GM18870 (cell line): ENCODE results near the gene LRP1B.

Experiments used
- ATAC-seq: cut with Tn5 transposase; IDR thresholded peaks from one replicate; pipeline ENCODE4 v1.9.1; 2021; ENCODE audit warnings: moderate library complexity; ENCODE audit not compliant: unreplicated experiment

LRP1B gene

DNA sequence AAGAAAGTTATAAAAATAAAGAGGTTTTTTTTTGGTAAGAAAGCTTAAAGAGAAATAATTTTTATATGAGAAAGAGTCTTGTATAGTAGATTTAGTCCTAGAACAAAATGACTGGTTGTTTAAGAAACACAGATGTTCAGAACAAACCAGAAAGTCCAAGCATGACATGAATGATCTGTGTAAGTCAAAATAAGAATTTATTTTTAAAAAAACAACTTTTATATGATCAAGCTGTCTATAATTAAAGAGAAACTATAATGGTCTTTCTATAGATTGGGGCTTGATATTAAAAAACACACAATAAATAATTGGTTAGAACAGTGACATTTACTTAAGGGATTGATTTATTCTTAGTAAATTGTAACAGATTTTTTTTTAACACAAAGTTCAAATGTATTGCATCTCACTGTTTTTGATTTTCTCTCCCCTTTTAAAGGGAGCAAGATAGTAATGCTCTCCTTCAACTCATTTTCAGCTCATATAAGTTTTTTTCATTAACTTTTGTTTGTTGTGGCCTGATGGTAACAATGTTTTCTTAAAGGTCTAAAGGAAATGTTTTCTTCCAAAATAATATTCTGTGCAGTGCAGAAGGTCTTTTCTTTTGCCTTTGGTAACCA, 1256.8 kb downstream of the LRP1B start:
- no peak for ATAC-seq

DNA sequence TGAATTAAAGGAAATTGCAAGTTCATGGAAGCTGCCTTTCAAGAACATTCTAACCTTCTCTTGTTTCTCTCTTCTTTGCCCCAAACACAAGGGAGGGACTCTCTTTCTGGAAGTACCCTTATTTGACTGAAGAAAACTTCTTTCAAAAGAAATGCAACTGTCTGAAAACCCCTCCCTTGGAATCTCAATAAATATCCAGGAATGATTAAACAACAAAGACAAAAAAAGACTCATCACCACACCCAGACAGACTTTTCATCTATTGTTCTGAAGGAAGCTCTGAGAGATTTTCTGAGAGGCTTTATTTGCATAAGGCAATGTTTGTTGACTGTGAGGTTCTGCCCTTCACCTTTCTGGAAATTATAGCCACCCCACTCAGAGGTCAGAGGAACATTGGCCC, 1260.9 kb downstream of the LRP1B start:
- no peak for ATAC-seq

- ATAC-seq: no peak
Observed at GRCh38 chr2:140869107-140869506, 1261.7 kb downstream of the LRP1B start.

DNA sequence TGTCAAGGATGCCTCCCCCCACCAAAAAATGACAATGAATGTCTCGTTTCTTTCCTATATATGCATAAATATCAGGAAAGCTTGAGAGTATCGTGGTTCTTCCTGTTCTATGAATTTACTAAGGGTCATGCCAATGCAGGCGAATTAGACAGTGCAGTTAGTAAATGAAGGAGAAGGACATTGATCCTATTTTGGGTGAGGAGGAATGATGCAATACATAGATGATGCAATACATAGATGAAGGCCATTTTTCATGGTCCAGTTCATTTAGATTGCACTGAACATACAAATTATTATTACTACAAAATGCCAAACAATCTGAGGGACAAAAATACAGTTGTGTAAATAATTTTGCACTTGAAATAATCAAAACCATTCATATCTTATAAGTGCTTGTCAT, 1265.0 kb downstream of the LRP1B start:
- ATAC-seq: no peak

DNA sequence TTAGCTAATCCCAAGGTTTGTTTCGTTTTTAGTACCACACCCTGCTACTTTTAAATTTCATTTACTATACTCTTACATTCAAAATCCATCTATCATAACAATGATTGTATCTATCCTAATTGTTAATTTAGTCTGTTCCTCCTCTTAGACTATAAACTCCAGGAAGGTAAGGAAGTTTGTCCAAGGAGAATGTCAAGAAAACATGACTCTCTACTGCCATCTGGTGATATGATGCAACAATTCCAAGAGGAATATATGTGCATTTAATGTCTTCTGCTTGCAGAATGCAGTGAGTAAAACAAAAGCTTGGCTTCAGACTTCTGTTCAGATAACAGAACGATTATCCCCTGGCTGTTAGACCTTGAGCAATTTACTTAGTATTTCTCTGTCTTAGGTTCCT, 1267.1 kb downstream of the LRP1B start:
- peak; percentile 69 for ATAC-seq

DNA sequence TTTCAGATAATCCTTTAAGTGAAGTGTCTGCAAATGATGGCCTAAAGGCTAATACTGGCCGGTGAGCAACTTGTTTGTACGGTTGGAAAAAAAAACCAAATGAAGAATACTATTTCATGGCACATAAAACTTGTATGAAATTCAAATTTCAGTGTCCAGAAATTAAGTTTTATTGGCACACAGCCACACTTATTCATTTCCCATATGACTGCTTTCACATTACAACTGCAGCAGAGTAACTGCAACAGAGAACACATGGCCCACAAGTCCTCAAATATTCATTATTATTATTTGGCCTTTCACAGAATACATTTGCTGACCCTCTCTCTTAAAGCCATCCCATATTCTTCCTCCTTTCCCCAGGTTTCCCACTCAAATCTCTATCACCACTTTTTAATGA, 1268.6 kb downstream of the LRP1B start:
- ATAC-seq: no peak

- no peak for ATAC-seq
Observed at GRCh38 chr2:140861666-140862065, 1269.2 kb downstream of the LRP1B start.

GRCh38 chr2:140855471-140855870, 1275.3 kb downstream of the LRP1B start:
- no peak for ATAC-seq

DNA sequence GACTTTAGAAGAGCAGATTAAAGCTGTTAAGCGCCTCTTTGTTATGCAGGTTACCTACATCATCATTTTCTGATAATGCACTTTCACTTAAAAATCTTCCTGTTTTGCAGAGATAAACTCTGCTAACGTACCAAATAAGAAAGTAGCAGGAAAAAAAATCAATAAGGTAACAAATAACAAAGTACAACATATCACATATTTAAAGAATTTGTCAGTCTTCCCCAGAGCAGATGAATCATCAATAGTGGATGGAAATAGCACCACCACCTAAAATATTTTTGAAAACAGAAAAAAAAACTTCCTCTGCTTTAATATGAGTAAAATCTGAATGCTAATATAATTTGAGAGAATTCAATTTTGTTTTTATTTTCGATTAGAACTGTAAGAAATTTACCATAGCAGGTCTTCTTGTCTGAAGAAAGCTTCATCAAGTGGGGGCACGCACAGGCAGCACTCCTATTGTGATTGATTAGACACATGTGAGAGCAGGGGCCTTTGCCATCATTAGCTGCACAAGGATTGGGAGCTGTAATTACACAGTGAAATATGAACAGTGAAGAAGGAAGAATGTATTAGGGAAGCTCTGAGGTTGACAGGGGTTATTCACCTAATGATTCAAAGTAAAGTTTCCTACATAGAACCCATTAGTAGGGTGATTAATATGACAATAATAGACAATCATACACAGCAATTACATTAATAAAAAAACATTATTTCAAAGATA, 1279.4 kb downstream of the LRP1B start:
- no peak for ATAC-seq

- no peak for ATAC-seq
Observed at GRCh38 chr2:140843186-140843585, 1287.6 kb downstream of the LRP1B start.

- no peak for ATAC-seq
Observed at GRCh38 chr2:140842110-140842509, 1288.7 kb downstream of the LRP1B start.

DNA sequence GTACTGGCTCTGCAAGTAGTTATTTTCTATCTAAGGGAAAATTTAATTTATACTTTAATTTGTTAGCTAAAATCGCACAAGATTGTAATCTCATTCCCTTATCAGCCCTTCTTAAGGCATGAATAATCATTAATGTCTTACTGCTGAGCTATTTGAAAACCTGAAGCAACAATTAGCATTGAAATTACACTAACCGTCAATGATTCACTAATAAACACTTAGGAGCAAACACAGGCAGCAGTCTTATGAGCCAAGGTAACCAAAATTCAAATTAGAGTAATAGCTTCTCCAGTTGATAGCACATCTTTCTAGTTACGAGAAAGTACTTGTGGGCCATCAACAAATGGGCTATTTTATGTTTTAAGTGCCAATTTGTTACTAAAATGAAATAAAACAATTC, 1289.7 kb downstream of the LRP1B start:
- ATAC-seq: no peak

DNA sequence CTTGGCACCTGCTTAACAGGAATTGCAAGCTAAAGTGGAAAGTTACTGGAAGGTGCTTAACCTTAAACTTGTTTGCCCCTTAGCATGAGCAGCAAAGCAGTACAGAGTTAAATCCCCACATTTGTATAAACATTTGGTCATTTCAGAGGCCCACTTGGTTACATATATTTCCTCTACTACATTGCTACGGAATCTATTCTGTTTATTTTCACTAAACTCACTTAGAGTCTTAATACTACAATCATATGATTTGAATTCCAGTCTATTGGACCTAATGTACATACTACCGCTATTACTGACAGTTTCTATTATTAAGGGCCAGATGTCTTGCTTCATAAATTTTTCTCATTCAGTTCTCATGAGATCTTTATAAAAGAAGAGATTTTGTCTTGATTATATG, 1294.0 kb downstream of the LRP1B start:
- ATAC-seq: no peak

DNA sequence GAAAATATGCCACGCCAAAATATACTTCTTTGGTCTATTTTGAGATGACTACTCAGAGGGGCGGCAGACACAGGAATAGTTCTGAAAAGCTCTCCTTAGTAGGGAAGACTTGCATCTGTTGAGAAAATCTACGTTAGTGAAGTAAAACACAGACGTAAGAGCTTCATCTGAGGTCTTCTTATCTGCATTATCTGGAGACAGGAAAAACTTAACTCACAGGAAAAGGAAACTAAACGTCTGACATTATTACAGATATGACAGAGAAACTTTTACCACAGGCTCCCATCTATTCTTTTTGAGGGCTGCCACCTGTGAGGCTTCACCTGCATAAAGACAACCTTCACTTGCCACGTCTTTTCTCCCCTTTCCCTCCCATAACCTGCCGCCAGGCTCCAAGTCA, 1295.7 kb downstream of the LRP1B start:
- ATAC-seq: no peak

- ATAC-seq: no peak
Observed at GRCh38 chr2:140814141-140814540, 1316.7 kb downstream of the LRP1B start.

GRCh38 chr2:140808820-140809219, 1322.0 kb downstream of the LRP1B start:
- no peak for ATAC-seq

- no peak for ATAC-seq
Observed at GRCh38 chr2:140808211-140808610, 1322.6 kb downstream of the LRP1B start.

DNA sequence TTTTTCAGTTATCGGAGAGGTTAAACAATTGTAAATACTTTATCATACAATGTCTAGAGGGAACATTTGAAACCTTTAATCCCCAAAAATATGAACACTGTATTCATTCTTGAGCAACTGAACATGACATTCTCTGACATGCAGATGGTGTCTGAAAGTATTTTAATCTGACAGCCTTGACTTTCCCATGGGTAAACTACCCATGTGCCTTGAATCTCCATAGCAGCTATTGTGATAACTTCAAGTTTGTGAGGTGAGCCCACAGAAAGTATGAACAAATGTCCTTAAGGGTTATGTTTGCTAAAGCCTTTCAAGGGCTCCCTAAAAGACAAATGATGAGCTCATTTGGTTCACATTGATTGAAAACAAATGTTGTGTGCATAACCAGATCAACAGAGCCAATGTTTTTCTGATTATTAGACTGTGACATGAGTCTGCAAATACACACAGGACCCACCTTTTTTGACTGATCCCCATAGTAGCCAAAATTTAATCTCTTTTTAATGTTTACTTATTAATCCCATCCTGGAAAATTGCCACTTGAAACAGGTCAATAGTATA, 1326.0 kb downstream of the LRP1B start:
- no peak for ATAC-seq

DNA sequence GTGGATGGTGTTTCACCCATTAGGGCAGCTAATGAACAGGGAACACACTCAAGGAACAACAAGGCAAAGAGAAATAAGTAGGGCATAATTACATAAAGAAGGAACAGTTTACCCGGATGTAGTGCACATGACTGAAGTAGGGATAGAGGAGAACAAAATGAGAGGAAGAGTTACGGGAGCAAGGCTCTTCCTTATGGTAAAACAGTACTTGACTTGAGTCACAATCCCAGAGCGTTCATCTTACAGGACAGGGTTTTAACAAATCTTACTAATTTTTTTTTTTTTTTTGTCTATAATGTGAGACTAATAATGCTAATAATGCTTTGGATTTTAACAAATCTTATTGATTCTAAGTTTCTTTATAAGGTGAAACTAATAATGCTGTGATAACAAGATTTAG, 1329.5 kb downstream of the LRP1B start:
- no peak for ATAC-seq

- ATAC-seq: peak; percentile 95
Observed at GRCh38 chr2:140797718-140798117, 1333.1 kb downstream of the LRP1B start.

DNA sequence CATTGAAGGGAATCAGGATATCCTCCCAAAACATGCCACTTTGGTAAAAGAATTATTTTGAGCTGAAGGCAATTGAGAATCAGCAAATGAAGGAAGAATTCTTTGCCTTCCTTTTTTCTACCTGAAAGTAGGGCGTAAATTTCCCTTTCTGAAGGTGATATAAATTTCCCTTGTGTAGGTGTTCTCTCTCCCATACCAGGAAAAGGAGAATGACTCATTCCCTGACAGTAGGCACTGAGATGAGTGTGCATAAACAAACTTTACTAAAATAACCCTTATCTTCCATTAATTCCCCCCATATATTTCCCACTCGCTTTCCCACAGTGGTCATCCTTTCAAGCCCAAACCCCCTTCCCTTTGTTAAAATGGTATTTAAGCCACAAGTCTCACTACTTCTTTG, 1339.0 kb downstream of the LRP1B start:
- no peak for ATAC-seq

DNA sequence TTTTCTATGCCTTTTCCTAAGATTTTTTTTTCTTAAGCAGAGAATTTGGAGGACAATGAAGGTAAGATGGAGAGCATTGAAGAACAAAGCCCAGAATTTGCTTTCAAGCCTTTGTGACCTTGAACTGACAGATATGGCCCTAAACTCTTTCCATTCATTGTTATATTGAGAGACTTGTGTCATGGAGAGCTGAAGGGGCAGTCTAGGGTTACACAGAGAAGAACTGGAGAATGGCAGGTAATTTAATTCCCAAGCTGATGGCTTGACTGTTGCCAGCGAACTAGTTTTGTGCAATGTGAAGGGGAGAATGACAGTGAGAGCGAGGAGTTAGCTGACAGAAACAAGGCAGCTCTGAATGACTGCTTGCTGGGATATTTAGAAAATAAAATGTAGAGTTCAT, 1344.2 kb downstream of the LRP1B start:
- ATAC-seq: no peak

DNA sequence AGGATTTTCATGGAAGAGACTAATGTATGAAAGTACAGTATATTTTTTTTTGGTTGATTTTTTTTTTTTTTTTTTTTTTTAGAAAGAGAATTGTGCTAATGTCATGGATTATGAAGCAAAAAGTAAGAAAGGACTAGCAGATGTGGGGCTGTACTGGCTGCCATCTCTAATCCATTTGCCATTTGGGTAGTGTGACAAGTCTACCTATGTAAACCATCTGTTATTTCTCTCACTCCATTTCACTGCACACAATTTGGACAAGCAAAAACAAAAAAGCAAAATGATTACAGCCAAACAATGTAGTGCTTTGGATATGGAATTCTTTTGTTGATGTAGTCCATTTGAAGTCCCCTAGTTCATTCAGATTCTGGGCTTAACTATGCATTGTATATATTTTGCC, 1355.4 kb downstream of the LRP1B start:
- ATAC-seq: no peak
